ENCODE measurements around the gene SEMA3A. TPM values are rescaled to one million over a fixed set of nuclear protein-coding genes. Genes with fewer than 3 reads are reported as not detected.

SEMA3A gene
- total and polyA plus RNA-seq, 2 donors (not counting 1 experiment from before 2014, with no cell fraction given): 45.2 to 60.8 TPM

GRCh38 chr7:83964318-83964717, 230.3 kb downstream of the SEMA3A start:
- H3K4me3 ChIP-seq (replicated peaks in 1 of 4; ENCODE audit: control extremely low read depth in 1 of 4, insufficient read depth in 1 of 4, low read depth in 3 of 4, low read length in 4 of 4): no peak overlapping the region
- no peaks in the 10 kb centered on the region for H3K27me3 ChIP-seq (ENCODE audit: control insufficient read depth, insufficient read depth, low read length)
- H3K36me3 ChIP-seq (ENCODE audit: control insufficient read depth, insufficient read depth, low read length): peaks cover 3% of the 10 kb centered on the region
- no peak overlapping the region for H3K9ac ChIP-seq (ENCODE audit: insufficient read depth, low read length)
- H3K27ac ChIP-seq (ENCODE audit: insufficient read depth, low read length): no peak overlapping the region
- no peak overlapping the region for H3K4me2 ChIP-seq (ENCODE audit: extremely low read depth, insufficient read depth, low read length)
- H4K20me1 ChIP-seq (ENCODE audit: control insufficient read depth, extremely low read depth, insufficient read depth, low read length): no peaks in the 10 kb centered on the region
- no peaks in the 10 kb centered on the region for H3K79me2 ChIP-seq (ENCODE audit: control insufficient read depth, insufficient read depth, low read length)
- no peaks in the 10 kb centered on the region for H3K4me1 ChIP-seq (ENCODE audit: control insufficient read depth, extremely low read depth, insufficient read depth, low read length)
- no peak overlapping the region for H2AFZ ChIP-seq (ENCODE audit: low read length)
- no peak for DNase-seq (ENCODE audit: low read depth in 2 of 2)
- TF ChIP-seq EZH2 (IDR thresholded peaks at IDR 0.05; ENCODE audit: low read length, missing control alignments): no peak
- TF ChIP-seq CTCF (conservative IDR thresholded peaks at IDR 0.05 in 1 of 2, IDR thresholded peaks at IDR 0.05 in 1 of 2; ENCODE audit: low read depth in 1 of 2, low read length in 2 of 2): no peak
- no peaks in the 10 kb centered on the region for H3K9me3 ChIP-seq (ENCODE audit: control insufficient read depth, insufficient read depth, low read depth, low read length)

- no peak overlapping the region for H3K27ac ChIP-seq (ENCODE audit: insufficient read depth, low read length)
- no peaks in the 10 kb centered on the region for H3K79me2 ChIP-seq (ENCODE audit: control insufficient read depth, insufficient read depth, low read length)
- TF ChIP-seq EZH2 (IDR thresholded peaks at IDR 0.05; ENCODE audit: low read length, missing control alignments) (no peak), CTCF (conservative IDR thresholded peaks at IDR 0.05 in 1 of 2, IDR thresholded peaks at IDR 0.05 in 1 of 2; ENCODE audit: low read depth in 1 of 2, low read length in 2 of 2) (no peak)
- no peak overlapping the region for H2AFZ ChIP-seq (ENCODE audit: low read length)
- no peak overlapping the region for H3K4me2 ChIP-seq (ENCODE audit: extremely low read depth, insufficient read depth, low read length)
- no peaks in the 10 kb centered on the region for H3K27me3 ChIP-seq (ENCODE audit: control insufficient read depth, insufficient read depth, low read length)
- no peaks in the 10 kb centered on the region for H4K20me1 ChIP-seq (ENCODE audit: control insufficient read depth, extremely low read depth, insufficient read depth, low read length)
- H3K4me1 ChIP-seq (ENCODE audit: control insufficient read depth, extremely low read depth, insufficient read depth, low read length): no peaks in the 10 kb centered on the region
- no peak overlapping the region for H3K4me3 ChIP-seq (replicated peaks in 1 of 4; ENCODE audit: control extremely low read depth in 1 of 4, insufficient read depth in 1 of 4, low read depth in 3 of 4, low read length in 4 of 4)
- no peaks in the 10 kb centered on the region for H3K9me3 ChIP-seq (ENCODE audit: control insufficient read depth, insufficient read depth, low read depth, low read length)
- DNase-seq (ENCODE audit: low read depth in 2 of 2): peak in 1 of 2 donors; percentile 59
- no peak overlapping the region for H3K9ac ChIP-seq (ENCODE audit: insufficient read depth, low read length)
- peaks cover 3% of the 10 kb centered on the region for H3K36me3 ChIP-seq (ENCODE audit: control insufficient read depth, insufficient read depth, low read length)
Measured at GRCh38 chr7:83957333-83957732, 237.3 kb downstream of the SEMA3A start.

- no peak overlapping the region for H3K4me2 ChIP-seq (ENCODE audit: extremely low read depth, insufficient read depth, low read length)
- no peak overlapping the region for H3K9ac ChIP-seq (ENCODE audit: insufficient read depth, low read length)
- no peaks in the 10 kb centered on the region for H3K4me1 ChIP-seq (ENCODE audit: control insufficient read depth, extremely low read depth, insufficient read depth, low read length)
- H3K27me3 ChIP-seq (ENCODE audit: control insufficient read depth, insufficient read depth, low read length): no peaks in the 10 kb centered on the region
- DNase-seq (ENCODE audit: low read depth in 2 of 2): no peak
- no peak overlapping the region for H3K27ac ChIP-seq (ENCODE audit: insufficient read depth, low read length)
- no peaks in the 10 kb centered on the region for H4K20me1 ChIP-seq (ENCODE audit: control insufficient read depth, extremely low read depth, insufficient read depth, low read length)
- H2AFZ ChIP-seq (ENCODE audit: low read length): no peak overlapping the region
- H3K4me3 ChIP-seq (replicated peaks in 1 of 4; ENCODE audit: control extremely low read depth in 1 of 4, insufficient read depth in 1 of 4, low read depth in 3 of 4, low read length in 4 of 4): no peak overlapping the region
- no peaks in the 10 kb centered on the region for H3K36me3 ChIP-seq (ENCODE audit: control insufficient read depth, insufficient read depth, low read length)
- no peaks in the 10 kb centered on the region for H3K79me2 ChIP-seq (ENCODE audit: control insufficient read depth, insufficient read depth, low read length)
- TF ChIP-seq CTCF (conservative IDR thresholded peaks at IDR 0.05 in 1 of 2, IDR thresholded peaks at IDR 0.05 in 1 of 2; ENCODE audit: low read depth in 1 of 2, low read length in 2 of 2) (no peak), EZH2 (IDR thresholded peaks at IDR 0.05; ENCODE audit: low read length, missing control alignments) (no peak)
- H3K9me3 ChIP-seq (ENCODE audit: control insufficient read depth, insufficient read depth, low read depth, low read length): no peaks in the 10 kb centered on the region
Measured at GRCh38 chr7:83956104-83956503, 238.5 kb downstream of the SEMA3A start.
